GM12801 (cell line): Measurements from ENCODE around the gene LSAMP.

Experiments
- TF ChIP-seq, protein P1 (sequence below): IDR thresholded peaks from one replicate; pipeline ENCODE4 v1.5.1; 2011; ENCODE audit warnings: control low read depth; ENCODE audit not compliant: insufficient read length; ENCODE audit errors: extremely low read depth

LSAMP gene

DNA sequence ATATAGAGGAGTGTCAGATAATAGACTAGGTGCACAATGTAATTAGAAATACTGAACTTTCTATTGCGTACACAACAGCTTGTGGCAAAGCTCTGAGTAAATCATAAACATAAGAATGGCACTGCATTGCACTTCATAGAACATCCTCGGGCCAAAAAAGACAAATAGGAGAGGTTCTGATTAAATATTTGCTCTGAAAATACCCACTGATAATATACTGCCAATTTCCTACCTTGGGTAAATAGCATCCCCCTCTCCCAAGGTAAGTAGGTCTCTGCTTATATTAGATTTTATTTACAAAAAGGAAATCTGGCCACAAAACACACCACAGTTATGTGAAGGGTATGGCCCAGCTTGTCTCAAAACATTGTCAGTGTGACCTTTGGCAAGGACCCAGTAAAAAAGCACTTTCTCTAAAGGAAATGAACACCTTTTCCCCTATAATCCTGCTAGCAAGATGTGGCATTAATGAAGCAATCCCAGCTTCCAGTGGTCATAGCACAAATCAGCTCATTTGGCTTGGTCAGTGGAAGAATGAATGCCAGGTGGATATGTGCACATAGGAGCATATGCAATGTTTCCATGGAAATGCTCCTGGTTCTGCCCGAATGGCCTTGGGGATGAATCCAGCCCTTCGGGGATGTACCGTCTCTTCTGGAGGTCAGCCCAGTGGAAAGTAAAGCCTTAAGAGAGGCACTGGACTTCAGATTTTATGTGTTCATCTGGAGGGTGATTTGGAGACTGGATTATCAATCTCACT, 315.9 kb downstream of the LSAMP start:
- TF ChIP-seq, protein P1, sequence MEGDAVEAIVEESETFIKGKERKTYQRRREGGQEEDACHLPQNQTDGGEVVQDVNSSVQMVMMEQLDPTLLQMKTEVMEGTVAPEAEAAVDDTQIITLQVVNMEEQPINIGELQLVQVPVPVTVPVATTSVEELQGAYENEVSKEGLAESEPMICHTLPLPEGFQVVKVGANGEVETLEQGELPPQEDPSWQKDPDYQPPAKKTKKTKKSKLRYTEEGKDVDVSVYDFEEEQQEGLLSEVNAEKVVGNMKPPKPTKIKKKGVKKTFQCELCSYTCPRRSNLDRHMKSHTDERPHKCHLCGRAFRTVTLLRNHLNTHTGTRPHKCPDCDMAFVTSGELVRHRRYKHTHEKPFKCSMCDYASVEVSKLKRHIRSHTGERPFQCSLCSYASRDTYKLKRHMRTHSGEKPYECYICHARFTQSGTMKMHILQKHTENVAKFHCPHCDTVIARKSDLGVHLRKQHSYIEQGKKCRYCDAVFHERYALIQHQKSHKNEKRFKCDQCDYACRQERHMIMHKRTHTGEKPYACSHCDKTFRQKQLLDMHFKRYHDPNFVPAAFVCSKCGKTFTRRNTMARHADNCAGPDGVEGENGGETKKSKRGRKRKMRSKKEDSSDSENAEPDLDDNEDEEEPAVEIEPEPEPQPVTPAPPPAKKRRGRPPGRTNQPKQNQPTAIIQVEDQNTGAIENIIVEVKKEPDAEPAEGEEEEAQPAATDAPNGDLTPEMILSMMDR: no peak

DNA sequence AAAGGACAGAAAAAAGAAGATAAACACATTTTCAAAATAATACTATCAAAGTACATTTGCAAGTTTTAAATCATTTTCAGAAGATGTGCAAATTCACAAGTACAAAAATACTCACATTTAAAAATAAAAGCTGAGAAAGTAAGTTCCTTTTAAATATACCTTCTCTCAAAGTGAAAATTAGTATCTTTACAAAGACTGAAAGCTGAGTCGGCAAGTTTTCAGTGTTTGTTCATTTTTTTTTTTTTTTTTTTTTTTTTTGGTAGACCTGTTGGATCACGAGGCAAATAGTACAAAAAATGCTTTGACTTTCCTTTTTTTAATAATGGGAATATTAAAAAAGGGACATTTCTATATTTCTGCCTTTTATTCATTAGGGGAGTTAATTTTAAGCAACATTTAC, 317.8 kb downstream of the LSAMP start:
- TF ChIP-seq, protein P1: no peak

DNA sequence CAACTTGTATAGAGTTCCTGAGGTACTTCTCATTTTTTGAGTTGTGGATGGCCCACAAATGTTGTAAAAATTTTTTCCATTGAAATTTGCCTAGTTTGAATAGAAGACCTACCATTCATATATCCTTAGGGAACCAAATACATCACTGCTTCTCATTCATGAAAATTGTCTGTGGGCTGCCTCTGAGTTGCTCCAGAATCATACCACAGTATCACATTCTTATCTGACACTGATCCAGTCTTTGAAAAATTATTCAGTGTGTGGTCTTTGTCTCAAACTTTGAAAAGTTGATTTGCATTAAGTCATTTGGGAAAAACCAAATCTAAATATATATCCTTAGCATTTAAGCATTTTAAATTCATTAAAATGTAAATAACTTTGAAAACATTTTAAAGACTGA, 321.1 kb downstream of the LSAMP start:
- TF ChIP-seq, protein P1: no peak

DNA sequence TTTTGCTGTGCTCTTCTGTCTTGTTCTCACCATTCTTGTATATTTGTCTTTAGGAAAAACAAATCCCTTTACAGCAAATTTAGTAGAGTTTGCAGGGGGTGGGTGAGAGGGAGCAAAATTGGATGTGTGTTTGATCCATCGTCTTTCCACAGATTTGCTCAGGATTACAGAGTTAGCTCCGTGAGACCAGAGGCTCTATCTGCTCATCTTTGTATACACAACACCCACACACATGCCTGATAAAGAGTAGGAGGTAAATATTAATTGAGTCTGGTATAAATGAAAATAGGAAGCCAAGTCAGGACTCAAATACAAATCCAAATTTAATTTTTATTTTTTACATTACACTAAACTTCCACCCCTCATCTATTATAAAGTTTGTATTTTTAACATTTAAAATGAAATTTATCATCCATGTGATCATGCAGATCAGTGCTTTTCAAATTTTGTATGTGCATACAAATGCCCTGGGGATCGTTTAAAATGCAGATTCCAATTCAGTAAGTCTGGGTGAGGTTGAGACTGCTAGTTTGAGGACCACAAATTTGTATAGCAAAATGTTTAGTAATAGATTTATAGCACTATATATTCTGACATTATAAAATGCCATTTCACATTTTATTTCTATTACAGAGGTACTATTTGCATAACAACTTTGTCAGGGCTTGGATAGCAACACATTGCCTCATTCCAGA, 326.7 kb downstream of the LSAMP start:
- TF ChIP-seq, protein P1: no peak

DNA sequence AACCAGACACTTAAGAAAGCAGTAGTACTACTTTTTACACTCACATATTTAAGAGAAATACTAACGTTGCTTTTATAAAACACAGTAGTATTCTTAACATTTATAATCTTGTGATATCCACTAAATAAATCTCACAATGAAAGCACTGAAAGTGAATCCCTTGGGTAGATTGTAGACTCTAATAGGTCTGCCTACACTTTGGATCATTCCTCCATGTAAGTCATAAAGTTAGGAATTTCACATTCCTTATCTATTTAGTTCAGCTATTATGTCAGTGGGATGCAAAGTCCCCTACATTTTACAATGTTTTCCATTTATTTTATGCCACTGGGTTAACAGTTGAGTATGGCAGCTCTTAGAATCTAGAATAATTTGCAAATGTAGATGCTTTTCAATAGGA, 330.7 kb downstream of the LSAMP start:
- TF ChIP-seq, protein P1: no peak

DNA sequence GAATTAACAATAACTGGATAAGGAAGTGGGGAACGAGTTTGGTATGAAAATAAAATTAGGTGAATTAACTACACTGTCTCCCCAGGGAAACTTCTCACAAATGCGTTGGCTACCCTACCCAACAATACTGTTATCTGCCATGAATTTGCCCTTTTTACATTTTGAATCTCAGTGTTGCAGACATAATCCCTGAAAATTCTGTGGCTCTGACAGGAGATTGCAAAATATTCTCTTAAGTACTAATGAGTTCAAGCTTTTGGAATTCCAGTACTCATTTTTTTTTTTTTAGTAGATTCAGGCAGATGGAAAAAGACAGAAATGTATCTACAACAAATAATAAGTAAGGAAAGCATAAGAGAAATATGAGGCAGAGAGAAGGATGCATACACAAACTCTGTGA, 332.6 kb downstream of the LSAMP start:
- TF ChIP-seq, protein P1: no peak

DNA sequence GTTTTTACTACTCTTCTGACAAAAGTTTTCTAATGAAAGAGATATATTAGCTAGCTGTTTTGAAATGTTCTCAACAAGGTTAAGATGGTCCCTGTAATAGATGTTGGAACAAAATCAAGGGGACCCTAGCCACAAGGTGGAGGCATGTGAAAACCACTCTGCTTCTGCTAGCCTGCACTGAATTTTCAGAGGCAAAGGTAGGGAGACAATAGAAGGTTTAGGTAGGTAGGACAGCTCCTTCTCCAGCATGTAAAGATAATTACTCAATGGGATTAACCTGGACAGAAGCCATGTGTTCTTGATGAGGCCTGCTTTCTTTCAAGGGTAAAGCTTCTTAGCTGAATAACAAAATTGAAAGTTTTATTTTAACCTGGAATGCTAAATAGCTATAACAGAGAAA, 333.5 kb downstream of the LSAMP start:
- TF ChIP-seq, protein P1: no peak
